GM10847 (cell line): ENCODE results near the gene NLRP1.

Experiments used
- POLR2A ChIP-seq: IDR thresholded peaks from 2 replicates; pipeline ENCODE4 v1.6.1; 2011; ENCODE audit not compliant: insufficient read length; ENCODE audit errors: extremely low read depth

NLRP1 gene

GRCh38 chr17:5511401-5512225 lies 72.7 kb downstream of the NLRP1 start:
- no peak for TF ChIP-seq POLR2A

DNA sequence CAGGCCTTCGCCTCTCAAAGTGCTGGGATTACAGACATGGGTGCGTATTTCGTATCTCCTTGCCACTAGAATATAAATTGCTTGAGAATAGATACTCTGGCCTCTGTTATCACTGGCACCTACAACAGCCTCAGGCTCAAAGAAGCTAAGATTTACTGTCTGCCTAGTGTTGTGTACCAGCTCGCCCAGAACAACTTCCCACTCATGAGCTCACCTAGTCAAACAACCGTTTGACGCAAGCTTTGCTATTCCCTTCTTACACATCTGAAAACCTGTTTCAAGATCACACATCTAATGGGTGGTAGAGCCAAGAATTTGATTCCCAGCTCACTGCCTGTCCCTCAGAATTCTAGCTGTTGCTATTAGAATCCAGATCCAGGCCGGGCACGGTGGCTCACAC lies 73.5 kb downstream of the NLRP1 start:
- no peak for TF ChIP-seq POLR2A

DNA sequence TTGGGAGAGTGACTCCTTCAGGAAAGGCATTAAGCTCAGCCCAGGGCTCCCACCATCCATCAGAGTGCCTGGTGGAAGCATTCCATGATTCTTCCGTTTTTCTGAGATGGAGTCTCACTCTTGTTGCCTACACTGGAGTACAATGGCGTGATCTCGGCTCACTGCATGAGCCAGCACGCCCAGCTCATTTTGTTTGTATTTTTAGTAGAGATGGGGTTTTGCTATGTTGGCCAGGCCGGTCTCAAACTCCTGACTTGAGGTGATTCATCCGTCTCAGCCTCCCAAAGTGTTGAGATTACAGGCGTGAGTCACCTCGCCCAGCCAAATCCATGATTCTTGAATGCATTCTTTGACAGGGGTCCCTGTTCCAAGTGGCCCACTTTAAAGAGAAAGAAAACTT lies 74.8 kb downstream of the NLRP1 start:
- no peak for TF ChIP-seq POLR2A

DNA sequence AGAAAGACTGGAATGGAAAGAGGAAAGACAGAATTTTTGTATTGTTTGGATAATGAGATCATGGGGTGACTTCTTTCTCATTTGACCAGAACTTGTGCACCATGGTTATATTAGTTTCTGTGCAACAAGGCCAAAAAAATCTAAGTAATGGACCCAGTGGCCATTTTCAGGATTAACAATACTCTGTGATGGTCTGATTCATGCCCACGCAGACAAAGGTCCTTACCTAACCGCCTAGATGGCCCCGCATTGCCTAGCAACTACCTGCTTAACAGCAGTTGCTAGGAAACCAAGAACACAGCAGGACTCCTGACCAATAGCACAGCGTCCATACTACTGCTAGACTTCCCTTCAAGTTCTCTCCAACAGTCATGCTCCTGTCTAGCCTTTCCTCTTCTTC lies 75.5 kb downstream of the NLRP1 start:
- TF ChIP-seq POLR2A, result no peak

DNA sequence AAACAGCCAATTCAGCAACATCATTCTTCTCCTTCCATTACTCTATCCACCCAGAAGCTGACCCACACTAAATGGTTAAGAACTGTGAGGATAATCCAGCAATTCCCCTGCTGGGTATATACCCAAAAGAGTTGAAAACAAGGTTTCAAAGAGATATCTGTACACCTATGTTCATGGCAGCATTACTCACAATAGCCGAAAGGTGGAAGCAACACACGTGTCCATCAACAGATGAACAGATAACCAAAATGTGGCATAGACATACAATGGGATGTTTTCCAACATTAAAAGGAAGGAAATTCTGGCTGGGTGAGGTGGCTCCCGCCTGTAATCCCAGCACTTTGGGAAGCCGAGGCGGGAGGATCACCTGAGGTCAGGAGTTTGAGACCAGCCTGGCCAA lies 78.0 kb downstream of the NLRP1 start:
- TF ChIP-seq POLR2A, result no peak

DNA sequence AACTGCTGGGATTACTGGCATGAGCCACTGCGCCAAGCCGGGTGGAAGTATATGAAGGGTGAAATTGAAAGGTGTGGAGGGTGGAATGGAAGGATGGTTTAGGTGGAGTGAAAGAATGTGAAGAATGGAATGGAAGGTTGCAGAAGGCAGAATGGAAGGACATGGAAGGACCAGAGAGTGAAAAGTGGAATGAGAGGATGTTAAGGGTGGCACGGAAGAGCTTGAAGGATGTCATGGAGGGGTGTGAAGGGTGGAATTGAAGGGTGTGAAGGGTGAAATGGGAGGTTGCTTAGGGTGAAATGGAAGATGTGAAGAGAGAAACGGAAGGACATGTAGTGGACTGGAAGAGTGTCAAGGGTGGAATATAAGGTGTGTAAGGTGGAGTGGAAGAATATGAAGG lies 81.8 kb downstream of the NLRP1 start:
- TF ChIP-seq POLR2A, result no peak

DNA sequence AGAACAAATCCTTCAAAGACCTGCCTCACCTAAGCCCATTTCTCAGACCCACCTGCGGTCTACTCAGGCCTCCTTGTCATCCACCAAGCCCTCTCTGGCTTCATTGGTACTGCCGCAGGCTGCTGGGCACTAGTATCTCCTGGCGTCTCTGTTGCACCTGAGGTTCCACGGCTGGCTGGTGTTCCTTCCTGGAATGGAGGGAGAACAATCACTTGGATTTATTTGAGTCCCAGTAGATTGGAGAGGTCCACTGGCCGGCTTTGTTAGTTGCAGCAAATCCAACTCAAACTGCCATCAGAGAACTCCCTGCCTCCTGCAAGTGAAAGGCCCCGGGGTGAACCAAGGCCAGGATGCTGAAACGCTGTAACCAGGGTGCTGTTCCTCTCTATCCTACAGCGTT lies 82.6 kb downstream of the NLRP1 start:
- TF ChIP-seq POLR2A, result no peak

GRCh38 chr17:5500589-5501391 lies 83.5 kb downstream of the NLRP1 start:
- no peak for TF ChIP-seq POLR2A

- TF ChIP-seq POLR2A, result no peak
Measured at GRCh38 chr17:5500247-5500588, 84.1 kb downstream of the NLRP1 start.

DNA sequence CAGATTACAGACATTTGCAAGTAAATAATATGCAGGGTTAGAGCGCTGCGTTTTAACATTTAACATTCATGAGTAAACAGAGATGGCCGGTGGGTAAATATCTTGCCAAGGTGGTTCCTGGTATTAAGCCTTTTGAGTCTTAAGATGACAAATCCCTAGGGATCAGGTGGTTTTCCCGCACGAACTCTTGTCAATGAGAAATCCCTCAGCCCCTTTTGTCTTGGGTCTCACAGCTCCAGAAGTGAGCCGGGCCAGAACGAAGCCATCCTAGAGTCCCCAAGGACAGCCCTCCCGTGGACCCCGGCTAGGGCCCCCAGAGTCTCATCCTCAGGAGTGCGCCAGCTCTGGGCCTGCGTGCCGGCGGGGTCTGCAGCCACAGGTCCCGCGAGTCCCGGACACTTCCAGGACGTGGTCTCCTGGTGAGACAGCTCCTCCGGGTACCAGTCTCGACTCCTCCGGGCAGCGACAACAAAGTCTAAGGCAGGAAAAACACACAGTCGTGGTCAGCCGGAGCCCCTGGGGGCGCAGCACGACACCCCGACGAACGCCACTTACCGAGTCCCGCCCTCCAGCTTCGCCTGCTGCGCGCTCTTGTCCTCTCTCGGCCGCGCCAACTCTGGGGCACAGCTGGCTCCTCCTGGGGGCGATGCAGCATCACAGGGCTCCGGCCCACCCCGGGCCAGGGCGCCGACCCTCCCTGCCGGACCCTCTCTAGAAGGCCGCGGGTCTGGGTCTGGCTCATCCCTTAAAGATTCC lies 84.7 kb downstream of the NLRP1 start:
- TF ChIP-seq POLR2A, result no peak

DNA sequence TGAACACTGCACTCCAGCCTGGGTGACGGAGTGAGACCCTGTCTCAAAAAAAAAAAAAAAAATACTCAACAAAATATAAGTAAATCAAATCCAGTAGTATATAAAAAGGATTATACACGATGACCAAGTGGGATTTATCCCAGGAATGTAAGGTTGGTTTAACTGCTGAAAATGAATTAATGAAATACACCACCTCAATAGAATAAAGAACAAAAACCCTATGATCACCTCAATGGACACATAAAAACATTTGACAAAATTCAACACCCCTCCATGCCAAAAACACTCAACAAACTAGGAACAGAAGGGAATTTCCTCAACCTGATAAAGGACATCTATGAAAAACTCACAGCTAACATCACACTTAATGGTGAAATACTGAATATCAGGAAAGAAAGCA lies 91.3 kb downstream of the NLRP1 start:
- TF ChIP-seq POLR2A, result no peak

GRCh38 chr17:5488752-5489151 lies 95.6 kb downstream of the NLRP1 start:
- TF ChIP-seq POLR2A, result no peak

GRCh38 chr17:5486206-5487124 lies 97.8 kb downstream of the NLRP1 start, which contains the start of gene MIS12:
TSS of gene MIS12 (plus strand) at chr17:5486566. CDS start at chr17:5488863, 2,297 bp downstream.
- TF ChIP-seq POLR2A, result peak; percentile 90
